ENCODE results near the gene ETNPPL. TPM values are rescaled to one million over a fixed set of nuclear protein-coding genes. Genes with fewer than 3 reads are reported as not detected.

The ETNPPL gene
- total and polyA plus RNA-seq, 2 of the 13 experiments (the other 11 are each of a cell fraction or from before 2014, with no cell fraction given) = 1.4 to 6.0 TPM

GRCh38 chr4:108758498-108758897 lies 4.4 kb downstream of the ETNPPL start (continued):
- TF ChIP-seq ZBTB44 (CRISPR knock-in tag; IDR thresholded peaks at IDR 0.05) (no peak), ZNF572 (CRISPR knock-in tag; IDR thresholded peaks at IDR 0.05) (no peak), ZNF883 (CRISPR knock-in tag; IDR thresholded peaks at IDR 0.05; ENCODE audit: not compliant biosample characterization) (no peak)

GRCh38 chr4:108754327-108754726 lies 8.5 kb downstream of the ETNPPL start:
- in situ Hi-C loops (cut with HindIII; ENCODE audit: extremely low pct_ligation_motif_present, low pct_unique_long_range_greater_than_20kb) = no loop called here
- TF ChIP-seq TFAP4 (IDR thresholded peaks at IDR 0.05; ENCODE audit: borderline replicate concordance, low read depth) = no peak
- no peak for TF ChIP-seq PHF20 (CRISPR knock-in tag; IDR thresholded peaks at IDR 0.05)
- TF ChIP-seq MAFF (IDR thresholded peaks at IDR 0.05; ENCODE audit: low read depth, low read length) = no peak
- no peak for TF ChIP-seq TFE3 (CRISPR knock-in tag; IDR thresholded peaks at IDR 0.05)
- no peak for TF ChIP-seq RBM22 (optimal IDR thresholded peaks at IDR 0.05; ENCODE audit: low read length)
- TF ChIP-seq MED13 (CRISPR knock-in tag; IDR thresholded peaks at IDR 0.05) = no peak
- TF ChIP-seq ZNF383 (CRISPR knock-in tag; IDR thresholded peaks at IDR 0.05; ENCODE audit: borderline replicate concordance) = no peak
- TF ChIP-seq MATR3 (CRISPR knock-in tag; IDR thresholded peaks at IDR 0.05) = no peak
- TF ChIP-seq ZNF362 (CRISPR knock-in tag; IDR thresholded peaks at IDR 0.05; ENCODE audit: borderline replicate concordance) = no peak
- no peak for TF ChIP-seq NFATC3 (CRISPR knock-in tag; IDR thresholded peaks at IDR 0.05)
- TF ChIP-seq CBFB (CRISPR knock-in tag; IDR thresholded peaks at IDR 0.05) = no peak
- no peak for TF ChIP-seq SATB2 (CRISPR knock-in tag; IDR thresholded peaks at IDR 0.05)
- no peak for TF ChIP-seq ZNF605 (CRISPR knock-in tag; IDR thresholded peaks at IDR 0.05)
- no peak for TF ChIP-seq ASH2L (IDR thresholded peaks at IDR 0.05; ENCODE audit: insufficient read length, low read depth, low read length)
- no peak for TF ChIP-seq RNF2 (conservative IDR thresholded peaks at IDR 0.05; ENCODE audit: low read depth)
- no peak for TF ChIP-seq ATM (IDR thresholded peaks at IDR 0.05; ENCODE audit: borderline replicate concordance)
- no peak for TF ChIP-seq EZH2 (conservative IDR thresholded peaks at IDR 0.05; ENCODE audit: low read depth, low read length)
- BruUV-seq (replicated peaks) = no TSS peak

More at GRCh38 chr4:108754327-108754726, 8.5 kb downstream of the ETNPPL start:
- CTCF ChIA-PET (ENCODE audit: low intra/inter-chr PET ratio, low total read pairs) = no interaction called here
- H3K9me3 ChIP-seq (ENCODE audit: low read length) = no peaks in the 10 kb centered on the region
- no peaks in the 10 kb centered on the region for H3K4me1 ChIP-seq (ENCODE audit: insufficient read depth, low read length)
- no peak overlapping the region for H3K4me3 ChIP-seq (replicated peaks in 1 of 3; ENCODE audit: insufficient read depth in 1 of 3, low read depth in 2 of 3, low read length in 3 of 3)
- no peak overlapping the region for H3K27ac ChIP-seq (ENCODE audit: extremely low read length, insufficient read depth, low read length)
- no peaks in the 10 kb centered on the region for H3K36me3 ChIP-seq (replicated peaks in 1 of 2; ENCODE audit: control insufficient read depth in 1 of 2, insufficient read depth in 2 of 2, low read length in 2 of 2)
- H3K27me3 ChIP-seq (ENCODE audit: control insufficient read depth in 1 of 2, insufficient read depth in 2 of 2, low read length in 2 of 2) = no peaks in the 10 kb centered on the region
- ATAC-seq (no peak), DNase-seq (ENCODE audit: low spot score) (no peak), FAIRE-seq (no peak)
- intact Hi-C loops (cut with micrococcal nuclease; ENCODE audit: unreplicated experiment) = no loop called here
- no peak overlapping the region for H2AFZ ChIP-seq (ENCODE audit: low read length)
- no peaks in the 10 kb centered on the region for H4K20me1 ChIP-seq (ENCODE audit: insufficient read depth, low read length)
- no peak overlapping the region for H3K4me2 ChIP-seq (ENCODE audit: low read depth, low read length)
- H3K79me2 ChIP-seq (ENCODE audit: insufficient read depth, low read length) = no peaks in the 10 kb centered on the region
- POLR2A ChIA-PET = no interaction called here
- H3K9ac ChIP-seq (ENCODE audit: insufficient read depth, low read depth, low read length) = no peak overlapping the region

All from HepG2 (cell line).